ENCODE measurements around the gene LRIT3.
"Not testable (repeated sequence)": the region's sequence is repeated elsewhere in the genome, so short reads cannot be mapped to it uniquely, and the experiment has no call there.

The LRIT3 gene

DNA sequence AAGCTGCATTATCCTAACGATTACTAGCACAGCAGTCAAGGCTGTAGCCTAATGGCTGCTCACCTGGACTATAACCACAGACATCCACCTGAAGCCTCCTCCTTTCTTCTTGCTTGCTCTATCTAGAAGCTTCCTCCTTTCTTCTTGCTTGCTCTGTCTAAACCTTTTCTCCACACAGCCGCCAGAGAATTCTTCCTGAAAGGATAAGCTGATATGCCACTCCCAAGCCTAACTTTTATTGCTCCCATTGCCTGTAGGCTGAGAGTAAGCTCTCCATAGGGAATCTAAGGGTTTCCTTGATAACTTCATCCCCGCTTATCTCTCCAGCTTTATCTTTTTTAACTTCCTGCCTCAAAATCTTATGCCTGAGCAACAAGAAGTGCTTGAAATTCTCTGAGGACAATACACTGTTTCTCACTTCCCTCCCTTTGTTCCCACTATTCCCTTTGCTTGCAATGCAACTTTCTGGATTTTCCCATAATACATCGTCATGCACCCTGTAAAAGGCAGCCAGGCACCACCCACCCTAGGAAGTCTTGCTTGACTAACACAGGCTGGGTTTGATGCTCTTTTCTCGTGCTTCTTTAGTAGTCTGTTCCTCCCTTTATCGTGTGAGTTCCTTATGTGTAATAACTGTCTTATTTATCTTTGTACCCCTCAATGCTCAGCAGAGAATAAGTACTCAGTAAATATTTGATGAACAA lies 1.4 kb upstream of the LRIT3 start:
- Histone ChIP-seq H3K4me1 (ENCODE audit: insufficient read depth, poor library complexity, severe bottlenecking) (no peaks in the 10 kb centered on the region), H3K27ac (ENCODE audit: poor library complexity, severe bottlenecking) (no peak overlapping the region), H3K36me3 (ENCODE audit: low read depth) (no peaks in the 10 kb centered on the region), H3K4me3 (ENCODE audit: severe bottlenecking) (no peak overlapping the region), H3K27me3 (ENCODE audit: insufficient read depth, poor library complexity, severe bottlenecking) (no peaks in the 10 kb centered on the region), H3K9me3 (ENCODE audit: severe bottlenecking) (no peaks in the 10 kb centered on the region)
- TF ChIP-seq, protein P1, sequence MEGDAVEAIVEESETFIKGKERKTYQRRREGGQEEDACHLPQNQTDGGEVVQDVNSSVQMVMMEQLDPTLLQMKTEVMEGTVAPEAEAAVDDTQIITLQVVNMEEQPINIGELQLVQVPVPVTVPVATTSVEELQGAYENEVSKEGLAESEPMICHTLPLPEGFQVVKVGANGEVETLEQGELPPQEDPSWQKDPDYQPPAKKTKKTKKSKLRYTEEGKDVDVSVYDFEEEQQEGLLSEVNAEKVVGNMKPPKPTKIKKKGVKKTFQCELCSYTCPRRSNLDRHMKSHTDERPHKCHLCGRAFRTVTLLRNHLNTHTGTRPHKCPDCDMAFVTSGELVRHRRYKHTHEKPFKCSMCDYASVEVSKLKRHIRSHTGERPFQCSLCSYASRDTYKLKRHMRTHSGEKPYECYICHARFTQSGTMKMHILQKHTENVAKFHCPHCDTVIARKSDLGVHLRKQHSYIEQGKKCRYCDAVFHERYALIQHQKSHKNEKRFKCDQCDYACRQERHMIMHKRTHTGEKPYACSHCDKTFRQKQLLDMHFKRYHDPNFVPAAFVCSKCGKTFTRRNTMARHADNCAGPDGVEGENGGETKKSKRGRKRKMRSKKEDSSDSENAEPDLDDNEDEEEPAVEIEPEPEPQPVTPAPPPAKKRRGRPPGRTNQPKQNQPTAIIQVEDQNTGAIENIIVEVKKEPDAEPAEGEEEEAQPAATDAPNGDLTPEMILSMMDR (IDR thresholded peaks at IDR 0.05; ENCODE audit: poor library complexity, severe bottlenecking) = no peak
- DNase-seq (ENCODE audit: low spot score) = no peak
- ATAC-seq (ENCODE audit: low read depth) = no peak

DNA sequence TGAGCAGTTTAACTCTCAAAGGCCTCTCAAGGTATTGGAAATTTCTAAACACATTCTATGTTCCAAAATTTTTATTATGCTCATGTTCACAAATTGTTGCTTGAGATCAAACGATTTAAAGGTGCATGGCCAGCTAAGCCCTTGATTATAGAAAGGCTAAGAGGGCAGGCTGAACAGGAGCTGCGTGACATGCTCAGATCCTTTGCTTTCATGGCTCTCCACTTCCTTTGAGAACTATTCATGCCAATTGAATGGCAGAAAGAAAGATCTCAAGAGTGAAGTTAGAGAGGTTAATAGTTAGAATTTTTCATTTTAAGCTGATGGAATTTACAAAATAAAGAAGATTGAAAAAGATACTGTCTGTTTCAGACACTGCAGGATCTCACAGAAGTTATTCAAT lies 594 bp downstream of the LRIT3 start:
- TF ChIP-seq, protein P1 (IDR thresholded peaks at IDR 0.05; ENCODE audit: poor library complexity, severe bottlenecking) = no peak
- Histone ChIP-seq H3K27ac (ENCODE audit: poor library complexity, severe bottlenecking) (no peak overlapping the region), H3K36me3 (ENCODE audit: low read depth) (no peaks in the 10 kb centered on the region), H3K9me3 (ENCODE audit: severe bottlenecking) (no peaks in the 10 kb centered on the region), H3K4me1 (ENCODE audit: insufficient read depth, poor library complexity, severe bottlenecking) (no peaks in the 10 kb centered on the region), H3K27me3 (ENCODE audit: insufficient read depth, poor library complexity, severe bottlenecking) (no peaks in the 10 kb centered on the region), H3K4me3 (ENCODE audit: severe bottlenecking) (no peak overlapping the region)
- ATAC-seq (ENCODE audit: low read depth) (no peak), DNase-seq (ENCODE audit: low spot score) (no peak)

DNA sequence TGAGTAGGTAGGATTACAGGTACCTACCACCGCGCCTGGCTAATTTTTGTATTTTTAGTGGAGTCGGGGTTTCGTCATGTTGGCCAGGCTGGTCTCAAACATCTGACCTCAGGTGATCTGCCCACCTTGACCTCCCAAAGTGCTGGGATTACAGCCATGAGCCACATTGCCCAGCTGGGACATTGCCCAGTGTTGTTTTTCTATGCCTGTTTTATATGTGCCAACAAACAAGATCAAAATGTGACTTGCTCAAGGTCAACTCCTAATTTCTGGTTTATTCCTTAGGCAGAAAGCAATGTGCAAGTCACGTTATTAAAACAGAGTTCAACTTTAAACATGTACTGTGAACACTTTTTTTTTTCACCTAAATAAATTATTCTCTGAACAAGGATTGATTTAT lies 2.7 kb downstream of the LRIT3 start:
- no peaks in the 10 kb centered on the region for H3K9me3 ChIP-seq (ENCODE audit: severe bottlenecking)
- H3K27me3 ChIP-seq (ENCODE audit: insufficient read depth, poor library complexity, severe bottlenecking) = no peaks in the 10 kb centered on the region
- no peaks in the 10 kb centered on the region for H3K36me3 ChIP-seq (ENCODE audit: low read depth)
- no peak for DNase-seq (ENCODE audit: low spot score)
- ATAC-seq (ENCODE audit: low read depth) = no peak
- H3K4me3 ChIP-seq (ENCODE audit: severe bottlenecking) = no peak overlapping the region
- H3K27ac ChIP-seq (ENCODE audit: poor library complexity, severe bottlenecking) = no peak overlapping the region
- no peaks in the 10 kb centered on the region for H3K4me1 ChIP-seq (ENCODE audit: insufficient read depth, poor library complexity, severe bottlenecking)
- TF ChIP-seq, protein P1 (IDR thresholded peaks at IDR 0.05; ENCODE audit: poor library complexity, severe bottlenecking) = no peak

DNA sequence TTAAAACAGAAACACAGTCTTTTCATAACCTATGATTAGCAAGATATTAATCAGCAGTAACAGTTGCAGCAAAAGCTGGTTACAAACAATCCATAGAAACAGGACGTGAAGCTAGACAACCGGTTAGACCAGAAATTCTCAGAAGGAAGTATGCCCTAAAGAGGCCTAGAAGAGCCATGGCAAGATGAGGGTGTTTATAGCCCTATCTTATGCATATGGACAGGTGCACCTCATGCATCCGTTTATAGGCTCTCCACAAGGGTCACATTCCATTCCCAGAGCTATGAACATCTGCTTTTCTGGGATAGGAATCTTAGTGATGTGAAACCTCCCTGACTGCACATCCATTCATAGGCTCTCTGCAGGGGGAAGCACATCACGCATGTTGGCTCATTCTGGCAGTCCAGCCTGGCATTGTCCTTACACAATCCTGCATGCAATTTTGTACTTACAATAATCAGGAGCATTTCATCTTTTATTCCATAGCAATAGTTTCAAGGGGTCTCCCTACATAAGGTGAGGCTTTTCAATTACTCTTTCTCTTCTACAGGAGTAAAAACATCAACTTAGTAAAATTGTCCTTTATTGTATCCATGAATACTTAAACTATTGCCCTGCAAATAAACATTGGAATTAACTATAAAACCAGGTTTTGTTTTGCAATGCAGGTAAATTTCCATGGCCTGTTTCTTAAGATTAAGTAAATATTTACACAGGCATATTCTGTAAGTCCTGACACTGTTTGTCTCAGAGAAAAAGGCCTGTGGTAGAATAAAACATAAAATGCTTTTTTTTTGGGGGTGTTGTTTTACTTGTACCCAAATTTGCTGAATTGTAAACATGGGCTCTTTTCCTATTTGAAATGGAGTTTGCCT lies 11.8 kb downstream of the LRIT3 start:
- not testable (repeated sequence) for H3K27ac ChIP-seq (ENCODE audit: poor library complexity, severe bottlenecking); H3K4me3 ChIP-seq (ENCODE audit: severe bottlenecking); ATAC-seq (ENCODE audit: low read depth); DNase-seq (ENCODE audit: low spot score); H3K4me1 ChIP-seq (ENCODE audit: insufficient read depth, poor library complexity, severe bottlenecking); H3K36me3 ChIP-seq (ENCODE audit: low read depth); H3K27me3 ChIP-seq (ENCODE audit: insufficient read depth, poor library complexity, severe bottlenecking); H3K9me3 ChIP-seq (ENCODE audit: severe bottlenecking)

DNA sequence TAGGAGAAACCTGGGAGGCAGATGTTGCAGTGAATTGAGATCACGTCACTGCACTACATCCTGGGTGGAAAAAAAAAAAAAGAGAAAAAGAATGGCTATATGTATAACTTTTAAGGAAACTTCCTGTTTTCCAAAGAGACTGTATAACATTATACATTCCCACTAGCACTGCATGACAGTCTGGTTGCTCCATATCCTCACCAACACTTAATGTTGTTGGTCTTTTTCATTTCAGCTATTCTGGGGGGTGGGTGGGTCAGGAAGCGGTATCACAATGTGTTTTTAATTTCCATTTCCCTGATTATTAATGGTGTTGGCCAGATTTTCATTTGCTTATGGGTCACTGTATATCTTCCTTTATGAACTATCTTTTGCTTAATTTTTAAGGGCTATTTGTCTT lies 13.4 kb downstream of the LRIT3 start:
- ATAC-seq (ENCODE audit: low read depth) (no peak), DNase-seq (ENCODE audit: low spot score) (no peak)
- Histone ChIP-seq H3K36me3 (ENCODE audit: low read depth) (no peaks in the 10 kb centered on the region), H3K4me1 (ENCODE audit: insufficient read depth, poor library complexity, severe bottlenecking) (no peaks in the 10 kb centered on the region), H3K4me3 (ENCODE audit: severe bottlenecking) (no peak overlapping the region), H3K27ac (ENCODE audit: poor library complexity, severe bottlenecking) (no peak overlapping the region), H3K27me3 (ENCODE audit: insufficient read depth, poor library complexity, severe bottlenecking) (no peaks in the 10 kb centered on the region), H3K9me3 (ENCODE audit: severe bottlenecking) (no peaks in the 10 kb centered on the region)
- TF ChIP-seq, protein P1 (IDR thresholded peaks at IDR 0.05; ENCODE audit: poor library complexity, severe bottlenecking) = no peak

All from RWPE2 (cell line).